CD14-positive monocyte (primary cell): Measurements from ENCODE around the gene PISD. TPM values are rescaled to one million over a fixed set of nuclear protein-coding genes. Genes with fewer than 3 reads are reported as not detected.

Experiments
- DNase-seq, 3 donors: peaks; one replicate each; pipeline ENCODE4 v3.0.0-alpha.2; 2011 to 2022
- H2AFZ ChIP-seq: 2 replicates; pipeline ENCODE4 v1.6.0; 2012; ENCODE audit warnings: mild to moderate bottlenecking, low read depth, low read length, inconsistent platforms; ENCODE audit not compliant: insufficient read depth, poor library complexity, severe bottlenecking
- H3K27ac ChIP-seq, 2 donors: 1 replicate in 1 of 2; 2 replicates in 1 of 2; pipeline ENCODE4 v1.5.1; 2012 to 2013; ENCODE audit warnings: low read length in 2 of 2, control low read depth in 1 of 2, inconsistent platforms in 1 of 2, low read depth in 1 of 2, mild to moderate bottlenecking in 1 of 2
- H3K27me3 ChIP-seq, 2 donors: one replicate each; pipeline versions ENCODE4 v1.6.0 to v1.6.1; 2011 to 2013; ENCODE audit warnings: low read length in 2 of 2; ENCODE audit not compliant: control insufficient read depth in 2 of 2, insufficient read depth in 2 of 2
- H3K36me3 ChIP-seq, 2 donors: replicated peaks in 1 of 2; 1 replicate in 1 of 2; 2 replicates in 1 of 2; pipeline versions ENCODE4 v1.5.1 to v1.6.1; 2012 to 2013; ENCODE audit warnings: low read length in 2 of 2, control low read depth in 1 of 2, inconsistent platforms in 1 of 2, mild to moderate bottlenecking in 1 of 2; ENCODE audit not compliant: insufficient read depth in 2 of 2, control insufficient read depth in 1 of 2
- H3K4me1 ChIP-seq, 2 donors: 1 replicate in 1 of 2; 2 replicates in 1 of 2; pipeline versions ENCODE4 v1.5.1 to v1.6.1; 2012 to 2013; ENCODE audit warnings: low read length in 2 of 2, control low read depth in 1 of 2, inconsistent platforms in 1 of 2, mild to moderate bottlenecking in 1 of 2, moderate library complexity in 1 of 2; ENCODE audit not compliant: insufficient read depth in 2 of 2, control insufficient read depth in 1 of 2
- H3K4me2 ChIP-seq: replicated peaks from 2 replicates; pipeline ENCODE3; 2012; ENCODE audit warnings: low read length, moderate library complexity, mild to moderate bottlenecking; ENCODE audit not compliant: poor library complexity, severe bottlenecking; ENCODE audit errors: extremely low read depth
- H3K4me3 ChIP-seq, 3 experiments: fragments of 200-600 bp in 1 of 3; sonication (generic) in 1 of 3; replicated peaks in 1 of 3; 1 replicate in 2 of 3; 2 replicates in 1 of 3; pipeline ENCODE4 v1.5.1; 2011 to 2013; ENCODE audit warnings: low read length in 3 of 3, mild to moderate bottlenecking in 3 of 3, control low read depth in 2 of 3, low read depth in 2 of 3, inconsistent platforms in 1 of 3, moderate library complexity in 1 of 3
- H3K79me2 ChIP-seq: 2 replicates; pipeline ENCODE4 v1.6.0; 2012; ENCODE audit warnings: mild to moderate bottlenecking, control low read depth, inconsistent platforms, low read length, moderate library complexity; ENCODE audit not compliant: insufficient read depth
- H3K9ac ChIP-seq: 2 replicates; pipeline ENCODE4 v1.6.0; 2017; ENCODE audit warnings: low read length, mild to moderate bottlenecking; ENCODE audit not compliant: insufficient read depth, poor library complexity, severe bottlenecking
- H3K9me3 ChIP-seq, 2 donors: replicated peaks in 1 of 2; 1 replicate in 1 of 2; 2 replicates in 1 of 2; pipeline versions ENCODE4 v1.5.1 to v1.6.1; 2012 to 2013; ENCODE audit warnings: low read length in 2 of 2, control low read depth in 1 of 2; ENCODE audit not compliant: control insufficient read depth in 1 of 2, insufficient read depth in 1 of 2
- H4K20me1 ChIP-seq: 2 replicates; pipeline ENCODE4 v1.6.0; 2012; ENCODE audit warnings: mild to moderate bottlenecking, low read length, control low read depth, moderate library complexity; ENCODE audit not compliant: insufficient read depth
- H3K27ac Mint-ChIP-seq, 7 donors: one replicate each; pipeline ENCODE4 v1.8.0; 2020; ENCODE audit warnings: mild to moderate bottlenecking in 7 of 7, mixed read lengths in 7 of 7, moderate library complexity in 6 of 7, inconsistent platforms in 2 of 7
- H3K27me3 Mint-ChIP-seq, 3 donors: one replicate each; pipeline ENCODE4 v1.8.0; 2021 to 2022; ENCODE audit warnings: low read depth in 3 of 3, mild to moderate bottlenecking in 3 of 3, mixed read lengths in 3 of 3, moderate library complexity in 3 of 3, inconsistent platforms in 1 of 3
- H3K36me3 Mint-ChIP-seq, 2 donors: one replicate each; pipeline ENCODE4 v1.8.0; 2020; ENCODE audit warnings: mixed read lengths in 2 of 2, inconsistent platforms in 1 of 2, mild to moderate bottlenecking in 1 of 2
- H3K4me1 Mint-ChIP-seq: one replicate; pipeline ENCODE4 v1.8.0; 2020; ENCODE audit warnings: mild to moderate bottlenecking, mixed read lengths
- H3K4me3 Mint-ChIP-seq, 2 donors: one replicate each; pipeline ENCODE4 v1.8.0; 2020; ENCODE audit warnings: mild to moderate bottlenecking in 2 of 2, mixed read lengths in 2 of 2, moderate library complexity in 1 of 2
- H3K9me3 Mint-ChIP-seq, 7 donors: one replicate each; pipeline ENCODE4 v1.8.0; 2020 to 2022; ENCODE audit warnings: mixed read lengths in 7 of 7, mild to moderate bottlenecking in 6 of 7, moderate library complexity in 6 of 7, inconsistent platforms in 2 of 7
- CTCF ChIP-seq: fragments of 200-600 bp; IDR thresholded peaks from one replicate; pipeline ENCODE4 v1.8.0; 2022; ENCODE audit warnings: antibody characterized with exemption, mild to moderate bottlenecking
- WGBS: methylation state at CpG from one replicate; pipeline ENCODE4 v1.1.5; 2013; ENCODE audit warnings: missing lambda C conversion rate; ENCODE audit not compliant: insufficient coverage; 5-methylcytosine and 5-hydroxymethylcytosine counted together
- intact Hi-C, 2 donors: fragments of 100-400 bp; cut with micrococcal nuclease; formaldehyde crosslinking; loops; one replicate each; pipeline versions ENCODE4 v1.15.0 to v1.15.1; 2023
- polyA plus RNA-seq, 3 donors: library from polyadenylated mRNA; depleted of rRNA in 1 of 3; unstranded in 2 of 3; stranded (reverse) in 1 of 3; fragments of 300-500 nt in 2 of 3; fragments of >200 nt in 1 of 3; fragmentation: Illumina TruSeq in 2 of 3; gene quantifications; 1 replicate in 2 of 3; 2 replicates in 1 of 3; pipeline ENCODE4 v1.2.3, GENCODE V29; 2012 to 2021

The PISD gene
- polyA plus RNA-seq, 3 donors, result 38.1 to 112 (median 45.3) TPM

GRCh38 chr22:31578171-31578570, 83.8 kb downstream of the PISD start:
- Histone ChIP-seq H3K79me2 (no peaks in the 10 kb centered on the region), H3K27ac (no peak overlapping the region), H3K4me2 (no peak overlapping the region), H3K27me3 (no peaks in the 10 kb centered on the region), H3K36me3 (peaks cover 23 to 51% of the 10 kb centered on the region in 2 donors), H3K9me3 (no peaks in the 10 kb centered on the region), H3K4me1 (peaks cover 6 to 8% of the 10 kb centered on the region in 2 donors), H4K20me1 (no peaks in the 10 kb centered on the region), H3K9ac (no peak overlapping the region), H2AFZ (no peak overlapping the region), H3K4me3 (no peak overlapping the region)
- DNase-seq, result no peak
- intact Hi-C loops, result no loop called here
- Mint-ChIP-seq H3K27ac (no peak overlapping the region), H3K4me3 (no peak overlapping the region), H3K9me3 (no peaks in the 10 kb centered on the region), H3K36me3 (peaks cover 43 to 63% of the 10 kb centered on the region in 2 donors), H3K4me1 (peaks cover 8% of the 10 kb centered on the region), H3K27me3 (peaks cover 0 to 2% (median 0%) of the 10 kb centered on the region in 3 donors)
- WGBS, result 92% methylated on average over 5 of the region's 5 CpGs
- no peak for TF ChIP-seq CTCF

- Mint-ChIP-seq H3K27ac (no peak overlapping the region), H3K36me3 (peaks cover 46 to 66% of the 10 kb centered on the region in 2 donors), H3K4me3 (no peak overlapping the region), H3K27me3 (peaks cover 0 to 2% (median 0%) of the 10 kb centered on the region in 3 donors), H3K9me3 (no peaks in the 10 kb centered on the region), H3K4me1 (peaks cover 6% of the 10 kb centered on the region)
- peaks cover 4 to 6% of the 10 kb centered on the region in 2 donors for H3K4me1 ChIP-seq
- DNase-seq, result no peak
- no peaks in the 10 kb centered on the region for H3K79me2 ChIP-seq
- H2AFZ ChIP-seq, result no peak overlapping the region
- intact Hi-C loops, result no loop called here
- no peak overlapping the region for H3K27ac ChIP-seq
- H4K20me1 ChIP-seq, result no peaks in the 10 kb centered on the region
- no peak for TF ChIP-seq CTCF
- H3K4me2 ChIP-seq, result no peak overlapping the region
- H3K27me3 ChIP-seq, result no peaks in the 10 kb centered on the region
- 100% methylated on average over 3 of the region's 5 CpGs for WGBS
- H3K36me3 ChIP-seq, result peaks cover 27 to 55% of the 10 kb centered on the region in 2 donors
- no peak overlapping the region for H3K9ac ChIP-seq
- H3K9me3 ChIP-seq, result no peaks in the 10 kb centered on the region
- no peak overlapping the region for H3K4me3 ChIP-seq
Observed at GRCh38 chr22:31577711-31578110, 84.3 kb downstream of the PISD start.
